Prostate gland (tissue), 1 donor: ENCODE data around the gene NRG4.

Experiments
- POLR2A ChIP-seq: fragments of 450-650 bp; IDR thresholded peaks from one replicate; pipeline ENCODE4 v1.6.1; 2016; ENCODE audit warnings: antibody characterized with exemption, mild to moderate bottlenecking
- POLR2AphosphoS5 ChIP-seq: sonication (generic); formaldehyde crosslinking; IDR thresholded peaks from one replicate; pipeline ENCODE4 v1.6.1; 2017; ENCODE audit warnings: antibody characterized with exemption

DNA sequence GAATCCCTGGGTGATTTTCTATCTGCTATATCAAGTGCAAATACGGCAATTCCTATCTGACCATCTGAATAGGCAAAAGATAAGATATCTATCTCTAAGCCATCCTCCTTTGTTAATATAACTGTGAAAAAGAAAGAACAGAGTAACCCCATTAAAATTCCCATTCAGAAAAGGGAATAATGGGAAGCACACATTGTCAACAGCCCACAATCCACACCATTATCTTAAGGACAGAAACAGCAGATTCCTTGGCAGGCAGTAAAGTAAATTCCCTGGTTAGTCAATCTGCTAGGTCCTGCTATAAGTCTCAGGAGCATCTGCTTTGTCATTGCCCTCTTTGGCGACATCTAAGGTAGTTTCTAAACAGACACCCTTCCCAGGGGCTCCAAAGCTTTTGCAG is 21.9 kb upstream of the NRG4 start:
- TF ChIP-seq POLR2A: no peak
- no peak for TF ChIP-seq POLR2AphosphoS5
